Kidney (tissue), 14 donors: ENCODE results near the gene EHD4. TPM values are rescaled to one million over a fixed set of nuclear protein-coding genes. Genes with fewer than 3 reads are reported as not detected.

Experiments
- DNase-seq, 5 donors: peaks; one replicate each; pipeline ENCODE4 v3.0.0-alpha.2; 2013 to 2020
- FAIRE-seq: peaks from 2 replicates; lab custom pipeline; 2012; peaks lifted over from hg19 to GRCh38; lab: Jason Lieb, UNC
- H3K27ac ChIP-seq, 2 donors: one replicate each; pipeline ENCODE4 v1.7.0; 2013; ENCODE audit warnings: low read depth in 2 of 2, low read length in 2 of 2, inconsistent platforms in 1 of 2
- H3K27me3 ChIP-seq: one replicate; pipeline ENCODE4 v1.7.1; 2013; ENCODE audit warnings: low read length, inconsistent platforms; ENCODE audit not compliant: control insufficient read depth, insufficient read depth
- H3K36me3 ChIP-seq, 3 donors: one replicate each; pipeline versions ENCODE4 v1.7.0 to v1.7.1; 2013; ENCODE audit warnings: low read length in 3 of 3, control low read depth in 1 of 3, inconsistent platforms in 1 of 3; ENCODE audit not compliant: insufficient read depth in 3 of 3, control insufficient read depth in 2 of 3
- H3K4me1 ChIP-seq, 3 donors: one replicate each; pipeline versions ENCODE4 v1.7.0 to v1.7.1; 2013; ENCODE audit warnings: low read length in 3 of 3, inconsistent platforms in 1 of 3, low read depth in 1 of 3; ENCODE audit not compliant: control insufficient read depth in 2 of 3, insufficient read depth in 2 of 3
- H3K4me3 ChIP-seq, 3 donors: one replicate each; pipeline versions ENCODE4 v1.7.0 to v1.8.1; 2013; ENCODE audit warnings: low read length in 3 of 3, control low read depth in 1 of 3, inconsistent platforms in 1 of 3
- H3K9ac ChIP-seq, 3 donors: one replicate each; pipeline versions ENCODE4 v1.7.0 to v1.7.1; 2013; ENCODE audit warnings: low read length in 3 of 3, control low read depth in 1 of 3, inconsistent platforms in 1 of 3
- H3K9me3 ChIP-seq, 3 donors: one replicate each; pipeline versions ENCODE4 v1.7.0 to v1.7.1; 2013; ENCODE audit warnings: low read length in 3 of 3, control low read depth in 1 of 3, inconsistent platforms in 1 of 3; ENCODE audit not compliant: control insufficient read depth in 2 of 3, insufficient read depth in 1 of 3
- intact Hi-C: fragments of 100-400 bp; cut with DNase I; formaldehyde crosslinking; loops from one replicate; pipeline ENCODE4 v1.11.1; 2022
- polyA plus RNA-seq: library from polyadenylated mRNA; stranded (reverse); fragments of 350-450 nt; fragmentation: Illumina TruSeq; extraction: RNeasy Lipid Tissue Mini Kit (QIAGEN cat#74804); gene quantifications from one replicate; pipeline ENCODE4 v1.2.3, GENCODE V29; 2014; ENCODE audit warnings: low read depth, low replicate concordance; ENCODE audit not compliant: insufficient read depth
- total RNA-seq: library from RNA; stranded (reverse); fragmentation: NEBNext Ultra II Directional; extraction: Animal tissue kit (Norgen Biotek cat#: 25700); gene quantifications from one replicate; pipeline ENCODE4 v1.2.1, GENCODE V29; 2021
- TF ChIP-seq, protein P1 (sequence below): IDR thresholded peaks from 3 replicates; pipeline ENCODE4 v1.5.1; 2012; ENCODE audit warnings: mild to moderate bottlenecking, moderate library complexity, borderline replicate concordance; ENCODE audit not compliant: insufficient read depth; ENCODE audit errors: extremely low read depth
- donor health status: control.
- donor health status: control.
- donor health status: control.
- donor health status: control.
- donor health status: control.
- donor health status: DM: yes; HTN: yes; CAD: no.
- donor health status: Normal renal cell carcinoma (clear cell type).

The EHD4 gene
- total and polyA plus RNA-seq, 2 donors from 2014 or later, result 15.7 to 38.5 TPM

DNA sequence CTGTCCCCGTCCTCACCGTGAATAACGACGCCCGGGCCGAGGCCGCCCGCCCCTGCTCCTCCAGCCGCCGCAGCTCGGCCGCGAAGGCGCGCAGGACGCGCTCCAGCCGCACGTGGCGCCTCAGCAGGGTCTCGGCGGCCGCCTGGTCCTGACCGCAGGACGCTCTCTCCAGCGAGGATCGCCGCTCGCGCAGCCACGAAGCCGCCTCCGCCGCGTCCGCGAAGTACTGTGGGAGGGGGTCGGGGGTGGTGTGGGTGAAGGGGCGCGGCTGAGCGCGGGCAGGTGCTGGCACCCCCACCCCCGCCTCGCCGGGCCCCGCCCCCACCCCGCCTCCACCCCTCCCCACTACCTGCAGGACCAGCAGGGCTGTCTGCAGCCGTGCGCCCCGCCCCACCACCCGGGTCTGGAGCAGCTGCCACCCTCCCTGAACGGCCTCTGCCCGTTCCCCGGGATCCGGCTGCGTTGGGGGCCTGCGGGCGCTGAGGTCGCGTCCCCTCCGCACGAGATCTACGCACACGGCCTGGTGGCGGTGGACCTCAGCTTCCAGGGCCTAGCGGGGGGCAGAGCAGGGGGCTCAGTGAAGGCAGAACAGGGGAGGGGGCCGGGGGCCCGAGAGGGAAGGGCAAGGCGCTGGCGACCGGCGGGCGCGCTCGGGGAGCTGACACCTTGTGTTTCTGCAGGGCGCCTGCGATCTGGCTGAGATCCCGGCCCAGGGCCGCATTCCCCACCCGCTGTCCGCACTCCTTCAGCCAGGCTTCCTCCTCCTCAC, 90.3 kb downstream of the EHD4 start:
- no peaks in the 10 kb centered on the region for H3K27me3 ChIP-seq
- H3K4me1 ChIP-seq, result peaks cover 0 to 8% (median 3%) of the 10 kb centered on the region in 3 donors
- no peak for FAIRE-seq
- TF ChIP-seq, protein P1, sequence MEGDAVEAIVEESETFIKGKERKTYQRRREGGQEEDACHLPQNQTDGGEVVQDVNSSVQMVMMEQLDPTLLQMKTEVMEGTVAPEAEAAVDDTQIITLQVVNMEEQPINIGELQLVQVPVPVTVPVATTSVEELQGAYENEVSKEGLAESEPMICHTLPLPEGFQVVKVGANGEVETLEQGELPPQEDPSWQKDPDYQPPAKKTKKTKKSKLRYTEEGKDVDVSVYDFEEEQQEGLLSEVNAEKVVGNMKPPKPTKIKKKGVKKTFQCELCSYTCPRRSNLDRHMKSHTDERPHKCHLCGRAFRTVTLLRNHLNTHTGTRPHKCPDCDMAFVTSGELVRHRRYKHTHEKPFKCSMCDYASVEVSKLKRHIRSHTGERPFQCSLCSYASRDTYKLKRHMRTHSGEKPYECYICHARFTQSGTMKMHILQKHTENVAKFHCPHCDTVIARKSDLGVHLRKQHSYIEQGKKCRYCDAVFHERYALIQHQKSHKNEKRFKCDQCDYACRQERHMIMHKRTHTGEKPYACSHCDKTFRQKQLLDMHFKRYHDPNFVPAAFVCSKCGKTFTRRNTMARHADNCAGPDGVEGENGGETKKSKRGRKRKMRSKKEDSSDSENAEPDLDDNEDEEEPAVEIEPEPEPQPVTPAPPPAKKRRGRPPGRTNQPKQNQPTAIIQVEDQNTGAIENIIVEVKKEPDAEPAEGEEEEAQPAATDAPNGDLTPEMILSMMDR, result no peak
- intact Hi-C loops, result no loop called here
- no peak overlapping the region for H3K4me3 ChIP-seq
- H3K36me3 ChIP-seq, result no peaks in the 10 kb centered on the region
- H3K9me3 ChIP-seq, result no peaks in the 10 kb centered on the region
- no peak overlapping the region for H3K27ac ChIP-seq
- DNase-seq, result no peak
- no peak overlapping the region for H3K9ac ChIP-seq

DNA sequence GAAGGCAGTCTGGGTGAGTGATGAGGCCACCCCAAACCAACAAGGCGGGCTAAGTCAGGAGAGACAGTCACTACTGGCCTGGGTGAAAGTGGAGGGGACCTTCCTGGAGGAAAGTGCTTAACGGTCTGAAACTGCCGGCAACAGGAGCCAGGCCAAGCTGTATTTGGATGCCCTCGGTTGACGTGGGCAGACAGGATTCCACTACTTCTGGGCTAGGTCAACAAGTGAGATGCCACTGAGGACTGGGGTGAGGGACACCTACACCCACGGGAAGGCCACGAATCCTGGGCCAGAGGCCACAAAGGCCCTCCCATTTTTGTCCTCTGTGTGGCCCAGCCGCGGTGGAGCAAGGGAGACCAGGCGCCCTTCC, 90.8 kb downstream of the EHD4 start:
- DNase-seq, result no peak
- Histone ChIP-seq H3K27ac (no peak overlapping the region), H3K9ac (no peak overlapping the region), H3K36me3 (no peaks in the 10 kb centered on the region), H3K4me3 (no peak overlapping the region), H3K27me3 (no peaks in the 10 kb centered on the region), H3K9me3 (no peaks in the 10 kb centered on the region), H3K4me1 (peaks cover 0 to 8% (median 3%) of the 10 kb centered on the region in 3 donors)
- TF ChIP-seq, protein P1, result no peak
- intact Hi-C loops, result no loop called here
- no peak for FAIRE-seq

DNA sequence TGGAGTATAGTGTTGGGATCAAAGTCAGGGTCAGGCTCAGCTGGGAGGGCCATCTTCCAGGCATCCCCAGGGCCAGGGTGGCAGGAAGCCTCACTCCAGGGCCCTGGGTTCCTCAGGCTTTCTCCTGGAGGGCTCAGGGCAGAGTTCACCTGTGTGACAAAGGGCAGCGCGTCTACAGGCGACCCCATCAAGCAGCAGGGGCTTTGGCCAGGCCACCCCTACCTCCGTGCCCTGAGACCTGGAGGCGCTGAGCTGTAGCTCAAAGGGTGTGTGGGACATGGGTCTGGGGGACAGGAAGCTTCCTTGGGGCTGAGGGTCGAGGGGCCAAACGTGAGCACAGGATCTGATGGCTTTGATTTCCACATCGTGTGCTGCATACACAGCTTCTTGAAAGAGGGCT, 91.3 kb downstream of the EHD4 start:
- intact Hi-C loops, result no loop called here
- Histone ChIP-seq H3K9me3 (no peaks in the 10 kb centered on the region), H3K27me3 (no peaks in the 10 kb centered on the region), H3K36me3 (no peaks in the 10 kb centered on the region), H3K4me1 (peaks cover 0 to 8% (median 3%) of the 10 kb centered on the region in 3 donors), H3K4me3 (no peak overlapping the region), H3K9ac (no peak overlapping the region), H3K27ac (no peak overlapping the region)
- no peak for DNase-seq
- TF ChIP-seq, protein P1, result no peak
- no peak for FAIRE-seq
